Activated T-cell treated with anti-CD3 and anti-CD28 coated beads for 1 hour (primary cell): ENCODE measurements around the gene BAG5.
A peak's percentile ranks its signal among the peaks of the same experiment; 100 is the strongest.
"Not testable (repeated sequence)": the region's sequence is repeated elsewhere in the genome, so short reads cannot be mapped to it uniquely, and the experiment has no call there.

ENCODE experiments used
- DNase-seq: peaks from one replicate; pipeline ENCODE4 v3.0.0-alpha.2; 2020; ENCODE audit warnings: low read depth

BAG5 gene

GRCh38 chr14:103562429-103563225, at the start of gene BAG5, which contains the start of gene COA8:
Gene BAG5 (minus strand): TSS chr14:103562657. CDS start chr14:103561164, 1,493 bp downstream.
Gene COA8 (plus strand): TSS chr14:103562960. CDS start chr14:103563002, 42 bp downstream.
- peak; percentile 75 for DNase-seq

- no peak for DNase-seq
These were observed 48.8 kb upstream of the BAG5 start for GRCh38 chr14:103611215-103611614.

- not testable (repeated sequence) for DNase-seq
These were observed 46.6 kb upstream of the BAG5 start for GRCh38 chr14:103609081-103609480.

GRCh38 chr14:103607822-103608221, 45.4 kb upstream of the BAG5 start:
- DNase-seq, result no peak

- DNase-seq, result peak; percentile 27
These were observed 44.7 kb upstream of the BAG5 start for GRCh38 chr14:103606963-103607668.

- DNase-seq, result no peak
These were observed 42.2 kb upstream of the BAG5 start for GRCh38 chr14:103604620-103605019.

- DNase-seq, result no peak
These were observed 38.0 kb upstream of the BAG5 start for GRCh38 chr14:103600503-103600902.

GRCh38 chr14:103597623-103598377, 35.3 kb upstream of the BAG5 start:
- DNase-seq, result no peak

GRCh38 chr14:103594265-103594664, 31.8 kb upstream of the BAG5 start:
- no peak for DNase-seq

- no peak for DNase-seq
These were observed 31.1 kb upstream of the BAG5 start for GRCh38 chr14:103593577-103593976.

GRCh38 chr14:103584326-103584915, 22.0 kb upstream of the BAG5 start:
- no peak for DNase-seq

- no peak for DNase-seq
These were observed 19.7 kb upstream of the BAG5 start for GRCh38 chr14:103581954-103582703.

GRCh38 chr14:103581206-103581605, 18.7 kb upstream of the BAG5 start:
- DNase-seq, result no peak

GRCh38 chr14:103578401-103579075, 16.1 kb upstream of the BAG5 start:
- DNase-seq, result no peak

- DNase-seq, result no peak
These were observed 14.0 kb upstream of the BAG5 start for GRCh38 chr14:103576371-103577024.

GRCh38 chr14:103574707-103575285, 12.3 kb upstream of the BAG5 start:
- no peak for DNase-seq

- DNase-seq, result no peak
These were observed 11.6 kb upstream of the BAG5 start for GRCh38 chr14:103574104-103574503.

GRCh38 chr14:103569408-103569807, 7.0 kb upstream of the BAG5 start:
- DNase-seq, result no peak

- no peak for DNase-seq
These were observed 6.5 kb upstream of the BAG5 start for GRCh38 chr14:103568952-103569351.
